Liver (tissue), 9 donors: ENCODE data around the gene RPS6KC1. TPM values are rescaled to one million over a fixed set of nuclear protein-coding genes. Genes with fewer than 3 reads are reported as not detected.
"Not testable (repeated sequence)": the region's sequence is repeated elsewhere in the genome, so short reads cannot be mapped to it uniquely, and the experiment has no call there.

Source experiments
- DNase-seq: peaks from one replicate; pipeline ENCODE4 v3.0.0-alpha.2; 2017; ENCODE audit warnings: low spot score
- H3K27ac ChIP-seq, 2 donors: one replicate each; pipeline ENCODE4 v1.7.0; 2013; ENCODE audit warnings: inconsistent platforms in 2 of 2, low read length in 2 of 2, control low read depth in 1 of 2, low read depth in 1 of 2, mild to moderate bottlenecking in 1 of 2
- H3K27me3 ChIP-seq, 4 donors: one replicate each; pipeline versions ENCODE4 v1.6.1 to v1.7.0; 2013; ENCODE audit warnings: low read length in 3 of 4, inconsistent platforms in 1 of 4, mild to moderate bottlenecking in 1 of 4, moderate library complexity in 1 of 4; ENCODE audit not compliant: control insufficient read depth in 4 of 4, insufficient read depth in 4 of 4
- H3K36me3 ChIP-seq, 4 donors: one replicate each; pipeline versions ENCODE4 v1.6.1 to v1.7.0; 2013; ENCODE audit warnings: low read length in 3 of 4, mild to moderate bottlenecking in 3 of 4, low read depth in 1 of 4, moderate library complexity in 1 of 4; ENCODE audit not compliant: control insufficient read depth in 4 of 4, insufficient read depth in 3 of 4
- H3K4me1 ChIP-seq, 4 donors: one replicate each; pipeline versions ENCODE4 v1.6.1 to v1.7.0; 2013; ENCODE audit warnings: low read length in 3 of 4, mild to moderate bottlenecking in 3 of 4, moderate library complexity in 1 of 4; ENCODE audit not compliant: control insufficient read depth in 4 of 4, insufficient read depth in 4 of 4
- H3K4me3 ChIP-seq, 3 donors: one replicate each; pipeline versions ENCODE4 v1.6.1 to v1.7.0; 2013; ENCODE audit warnings: low read length in 3 of 3, control low read depth in 1 of 3, low read depth in 1 of 3, mild to moderate bottlenecking in 1 of 3
- H3K9ac ChIP-seq, 2 donors: one replicate each; pipeline ENCODE4 v1.7.0; 2013; ENCODE audit warnings: low read length in 2 of 2, mild to moderate bottlenecking in 2 of 2, moderate library complexity in 2 of 2, control low read depth in 1 of 2, low read depth in 1 of 2
- H3K9me3 ChIP-seq, 4 donors: one replicate each; pipeline versions ENCODE4 v1.6.1 to v1.7.0; 2013; ENCODE audit warnings: low read length in 3 of 4; ENCODE audit not compliant: control insufficient read depth in 4 of 4
- FOXA1 ChIP-seq: IDR thresholded peaks from 2 replicates; pipeline ENCODE4 v1.6.1; 2016; ENCODE audit warnings: antibody characterized with exemption
- NR2F2 ChIP-seq: IDR thresholded peaks from 2 replicates; pipeline ENCODE4 v1.6.1; 2016; ENCODE audit warnings: antibody characterized with exemption
- YY1 ChIP-seq: IDR thresholded peaks from 2 replicates; pipeline ENCODE4 v1.6.1; 2016; ENCODE audit warnings: antibody characterized with exemption, mild to moderate bottlenecking
- WGBS: extraction: QIAGEN DNeasy Blood & Tissue Kit; methylation state at CpG from one replicate; pipeline ENCODE4 v1.1.7; 2013; 5-methylcytosine and 5-hydroxymethylcytosine counted together
- polyA plus RNA-seq, 2 donors: library from polyadenylated mRNA; stranded (reverse) in 1 of 2; unstranded in 1 of 2; fragments of 200-250 nt in 1 of 2; fragments of >200 nt in 1 of 2; fragmentation: Nextera tagmentation in 1 of 2; extraction: Ambion mirVana in 1 of 2; gene quantifications; one replicate each; pipeline versions ENCODE4 v1.2.1 to v1.2.3, GENCODE V29; 2013 to 2015
- total RNA-seq, 2 donors: library from RNA; depleted of rRNA; stranded (reverse); fragments of >200 nt; gene quantifications; one replicate each; pipeline ENCODE4 v1.2.3, GENCODE V29; 2014
- donor health status: healthy.
- donor health status: healthy.
- donor health status: healthy.
- donor health status: healthy.
- donor health status: healthy.

The RPS6KC1 gene
- total and polyA plus RNA-seq, 4 donors, result 3.5 to 15.6 (median 9.8) TPM

- not testable (repeated sequence) for H3K27ac ChIP-seq, H3K4me3 ChIP-seq, DNase-seq, H3K27me3 ChIP-seq, H3K4me1 ChIP-seq, H3K9ac ChIP-seq, H3K9me3 ChIP-seq, H3K36me3 ChIP-seq
- 89% methylated on average over 1 of the region's 1 CpG for WGBS
Observed at GRCh38 chr1:213318458-213318857, 267.4 kb downstream of the RPS6KC1 start.

GRCh38 chr1:213320191-213320870 is 269.3 kb downstream of the RPS6KC1 start:
- no peak for DNase-seq
- H3K4me1 ChIP-seq, result no peaks in the 10 kb centered on the region
- no peaks in the 10 kb centered on the region for H3K27me3 ChIP-seq
- no peak overlapping the region for H3K27ac ChIP-seq
- no peak overlapping the region for H3K9ac ChIP-seq
- no peaks in the 10 kb centered on the region for H3K36me3 ChIP-seq
- TF ChIP-seq YY1, result no peak
- TF ChIP-seq NR2F2, result no peak
- TF ChIP-seq FOXA1, result no peak
- H3K9me3 ChIP-seq, result no peaks in the 10 kb centered on the region
- WGBS, result 70% methylated on average over 6 of the region's 6 CpGs
- no peak overlapping the region for H3K4me3 ChIP-seq

Other genes starting within 250 kb of the RPS6KC1 start
- under 1 TPM in 1 of 2 donors, not detected in 1; 0.28 TPM for gene SPATA45, start 203.6 kb upstream of the RPS6KC1 start, total RNA-seq
- not detected for gene SPATA45, start 203.6 kb upstream of the RPS6KC1 start, polyA plus RNA-seq
- 10 to 100 TPM in 1 of 2 donors, 1 to 10 TPM in 1; 3.8 to 14.6 TPM for gene FLVCR1, start 193.0 kb upstream of the RPS6KC1 start, total RNA-seq
- 1 to 10 TPM in 1 of 2 donors, under 1 TPM in 1; 0.85 to 1.1 TPM for gene FLVCR1, start 193.0 kb upstream of the RPS6KC1 start, polyA plus RNA-seq
- under 1 TPM; 0.08 to 0.70 TPM for gene VASH2, start 100.7 kb upstream of the RPS6KC1 start, total RNA-seq
- gene VASH2, start 100.7 kb upstream of the RPS6KC1 start, polyA plus RNA-seq, result under 1 TPM; 0.01 to 0.38 TPM
- gene ANGEL2, start 35.4 kb upstream of the RPS6KC1 start, total RNA-seq, result 10 to 100 TPM; 23.3 to 31.1 TPM
- 1 to 10 TPM; 8.2 to 9.4 TPM for gene ANGEL2, start 35.4 kb upstream of the RPS6KC1 start, polyA plus RNA-seq